OCI-LY1 (cell line): ENCODE results near the gene PPP1R9A.
A peak's percentile ranks its signal among the peaks of the same experiment; 100 is the strongest.

Source experiments
- H2AFZ ChIP-seq: fragments of 200-600 bp; sonication (generic), shearing (Covaris generic); 2 replicates; pipeline ENCODE4 v1.6.0; 2014; ENCODE audit warnings: antibody characterized with exemption, mild to moderate bottlenecking, low read length
- H3F3A ChIP-seq: fragments of 200-600 bp; sonication (generic), shearing (Covaris generic); 2 replicates; pipeline ENCODE4 v1.6.0; 2014; ENCODE audit warnings: mild to moderate bottlenecking, antibody characterized with exemption, low read length, moderate library complexity; ENCODE audit not compliant: insufficient read depth
- H3K27ac ChIP-seq: fragments of 200-600 bp; sonication (generic); 2 replicates; pipeline ENCODE4 v1.5.1; 2014; ENCODE audit warnings: low read length, mixed run types, mild to moderate bottlenecking, low read depth; ENCODE audit not compliant: poor library complexity, severe bottlenecking
- H3K27me3 ChIP-seq: fragments of 200-600 bp; sonication (generic); 2 replicates; pipeline ENCODE4 v1.6.0; 2014; ENCODE audit warnings: antibody characterized with exemption, mild to moderate bottlenecking, low read length, moderate library complexity; ENCODE audit not compliant: insufficient read depth
- H3K36me3 ChIP-seq: fragments of 200-600 bp; sonication (generic); 2 replicates; pipeline ENCODE4 v1.6.1; 2014; ENCODE audit warnings: mild to moderate bottlenecking, antibody characterized with exemption, low read length, moderate library complexity, mixed read lengths; ENCODE audit not compliant: insufficient read depth
- H3K4me1 ChIP-seq: fragments of 200-600 bp; sonication (generic); 2 replicates; pipeline ENCODE4 v1.5.1; 2014; ENCODE audit warnings: mild to moderate bottlenecking, low read length, moderate library complexity; ENCODE audit not compliant: insufficient read depth, severe bottlenecking
- H3K4me2 ChIP-seq: fragments of 200-600 bp; sonication (generic), shearing (Covaris generic); 2 replicates; pipeline ENCODE4 v1.6.1; 2014; ENCODE audit warnings: low read length
- H3K4me3 ChIP-seq: fragments of 200-600 bp; sonication (generic); 2 replicates; pipeline ENCODE4 v1.5.1; 2014; ENCODE audit warnings: low read length, low read depth, mild to moderate bottlenecking, mixed read lengths; ENCODE audit not compliant: poor library complexity, severe bottlenecking
- H3K79me2 ChIP-seq: fragments of 200-600 bp; shearing (Covaris generic); 2 replicates; pipeline ENCODE4 v1.6.1; 2016; ENCODE audit warnings: mixed run types, low read length, mixed read lengths; ENCODE audit not compliant: insufficient read depth
- H3K9ac ChIP-seq: fragments of 200-600 bp; sonication (generic), shearing (Covaris generic); 2 replicates; pipeline ENCODE4 v1.6.1; 2014; ENCODE audit warnings: mild to moderate bottlenecking, low read length, mixed read lengths
- H3K9me2 ChIP-seq: fragments of 200-600 bp; sonication (generic), shearing (Covaris generic); 2 replicates; pipeline ENCODE4 v1.6.1; 2014; ENCODE audit warnings: low read depth, mild to moderate bottlenecking, low read length, mixed read lengths
- H3K9me3 ChIP-seq: fragments of 200-600 bp; shearing (Covaris generic); 2 replicates; pipeline ENCODE4 v1.6.1; 2014; ENCODE audit warnings: low read length, mixed read lengths
- H4K20me1 ChIP-seq: fragments of 200-600 bp; sonication (generic), shearing (Covaris generic); 2 replicates; pipeline ENCODE4 v1.6.0; 2016; ENCODE audit warnings: mild to moderate bottlenecking, low read length; ENCODE audit not compliant: insufficient read depth
- CTCF ChIP-seq: fragments of 200-600 bp; sonication (generic), shearing (Covaris generic); IDR thresholded peaks from 2 replicates; pipeline ENCODE4 v1.5.1; 2017; ENCODE audit warnings: mild to moderate bottlenecking, antibody characterized with exemption, low read length, moderate library complexity, mixed read lengths
- EZH2 ChIP-seq: fragments of 200-600 bp; sonication (generic), shearing (Covaris generic); IDR thresholded peaks from 2 replicates; pipeline ENCODE4 v1.8.0; 2017; ENCODE audit warnings: borderline replicate concordance, mixed run types, mild to moderate bottlenecking, antibody characterized with exemption, low read length, moderate library complexity, mixed read lengths

The PPP1R9A gene

DNA sequence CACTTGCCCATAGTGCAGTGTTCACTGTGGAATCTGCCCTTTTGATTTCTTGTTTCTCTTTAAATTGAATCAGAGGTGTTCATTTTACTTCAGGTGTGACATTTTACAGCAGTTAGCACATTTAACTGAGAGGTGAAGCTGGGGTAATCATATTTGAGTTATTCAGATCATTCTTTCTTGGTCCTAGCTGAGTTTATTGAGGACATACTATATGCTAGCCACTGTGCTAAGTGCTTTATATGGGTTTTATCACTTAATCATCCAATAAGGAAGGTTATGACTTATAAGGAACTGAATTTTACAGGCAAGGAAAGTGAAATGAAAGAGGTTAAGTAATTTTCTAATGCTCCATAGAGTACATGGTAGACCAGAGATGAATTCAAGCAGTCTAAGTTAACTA lies 337.2 kb downstream of the PPP1R9A start:
- H3K4me3 ChIP-seq = no peak overlapping the region
- H3K4me2 ChIP-seq = no peak overlapping the region
- no peaks in the 10 kb centered on the region for H3K27me3 ChIP-seq
- H3K9me2 ChIP-seq = no peaks in the 10 kb centered on the region
- H3K79me2 ChIP-seq = no peaks in the 10 kb centered on the region
- no peaks in the 10 kb centered on the region for H3K36me3 ChIP-seq
- H3K27ac ChIP-seq = no peak overlapping the region
- no peaks in the 10 kb centered on the region for H3K9me3 ChIP-seq
- no peak overlapping the region for H3K9ac ChIP-seq
- H3K4me1 ChIP-seq = no peaks in the 10 kb centered on the region
- TF ChIP-seq EZH2 = no peak
- TF ChIP-seq CTCF = no peak
- H4K20me1 ChIP-seq = no peaks in the 10 kb centered on the region
- no peaks in the 10 kb centered on the region for H3F3A ChIP-seq
- H2AFZ ChIP-seq = no peak overlapping the region

DNA sequence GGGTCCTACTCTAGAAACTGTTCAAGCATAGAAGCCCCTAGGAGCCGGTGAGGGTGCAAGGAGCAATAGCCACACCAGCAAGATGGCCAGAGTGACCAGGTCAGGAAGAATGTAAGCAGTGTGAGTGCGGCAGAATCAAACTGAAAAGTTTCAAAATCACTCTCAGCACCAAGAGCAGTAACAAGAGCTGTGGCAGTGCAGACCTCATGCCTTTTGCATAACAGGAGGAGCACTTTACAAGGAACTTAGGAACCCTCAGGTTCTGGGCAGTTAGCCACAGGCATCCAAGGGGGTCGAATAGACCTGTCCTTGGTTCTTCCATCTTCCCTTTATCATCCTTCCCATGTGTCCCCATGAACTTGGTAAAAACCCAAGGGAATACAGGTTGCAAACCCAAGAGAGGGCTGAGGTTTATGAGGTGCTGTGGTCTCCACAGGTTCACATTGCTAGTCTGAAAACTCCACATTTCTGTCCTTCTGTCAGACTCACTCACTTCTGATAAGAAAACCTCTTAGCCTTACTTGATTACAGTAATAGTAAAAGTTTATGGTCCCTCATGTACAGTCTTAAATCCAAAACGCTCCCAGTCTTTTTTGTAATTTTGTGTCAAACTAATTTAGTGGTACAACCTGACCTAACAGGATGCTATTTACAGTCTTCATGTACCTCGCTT lies 338.6 kb downstream of the PPP1R9A start:
- Histone ChIP-seq H3K9me2 (no peaks in the 10 kb centered on the region), H3K4me1 (no peaks in the 10 kb centered on the region), H3K4me2 (no peak overlapping the region), H3K36me3 (no peaks in the 10 kb centered on the region), H3K27ac (no peak overlapping the region), H3K4me3 (no peak overlapping the region), H3K9ac (no peak overlapping the region), H3K9me3 (no peaks in the 10 kb centered on the region), H3K27me3 (no peaks in the 10 kb centered on the region), H3K79me2 (no peaks in the 10 kb centered on the region), H4K20me1 (no peaks in the 10 kb centered on the region), H3F3A (no peaks in the 10 kb centered on the region), H2AFZ (no peak overlapping the region)
- TF ChIP-seq CTCF (no peak), EZH2 (no peak)

GRCh38 chr7:95246831-95247370 lies 339.5 kb downstream of the PPP1R9A start:
- TF ChIP-seq EZH2 (no peak), CTCF (peak; percentile 82)
- Histone ChIP-seq H3K4me2 (no peak overlapping the region), H3K9me2 (no peaks in the 10 kb centered on the region), H3F3A (no peaks in the 10 kb centered on the region), H3K4me1 (no peaks in the 10 kb centered on the region), H3K27me3 (no peaks in the 10 kb centered on the region), H3K4me3 (no peak overlapping the region), H2AFZ (no peak overlapping the region), H3K79me2 (no peaks in the 10 kb centered on the region), H4K20me1 (no peaks in the 10 kb centered on the region), H3K9ac (no peak overlapping the region), H3K36me3 (no peaks in the 10 kb centered on the region), H3K27ac (no peak overlapping the region), H3K9me3 (no peaks in the 10 kb centered on the region)
